ENCODE measurements around the gene PSMG1.

PSMG1 gene

GRCh38 chr21:39182016-39182415, 1.2 kb downstream of the PSMG1 start:
- Mint-ChIP-seq H3K4me3 (peak overlapping the region; percentile 98), H3K9me3 (no peaks in the 10 kb centered on the region), H3K27ac (peak overlapping the region; percentile 97), H3K27me3 (ENCODE audit: low read depth) (no peaks in the 10 kb centered on the region), H3K4me1 (ENCODE audit: low read depth) (peaks cover 53% of the 10 kb centered on the region), H3K36me3 (ENCODE audit: low read depth) (peaks cover 33% of the 10 kb centered on the region)
- no peak for DNase-seq (ENCODE audit: low spot score)

GRCh38 chr21:39181205-39181818, 1.9 kb downstream of the PSMG1 start:
- peaks cover 48% of the 10 kb centered on the region for H3K4me1 Mint-ChIP-seq (ENCODE audit: low read depth)
- peaks cover 33% of the 10 kb centered on the region for H3K36me3 Mint-ChIP-seq (ENCODE audit: low read depth)
- no peaks in the 10 kb centered on the region for H3K27me3 Mint-ChIP-seq (ENCODE audit: low read depth)
- H3K4me3 Mint-ChIP-seq: peak overlapping the region; percentile 98
- no peaks in the 10 kb centered on the region for H3K9me3 Mint-ChIP-seq
- peak overlapping the region; percentile 97 for H3K27ac Mint-ChIP-seq
- DNase-seq (ENCODE audit: low spot score): no peak

- Mint-ChIP-seq H3K4me1 (ENCODE audit: low read depth) (peaks cover 50% of the 10 kb centered on the region), H3K4me3 (peak overlapping the region; percentile 57), H3K27me3 (ENCODE audit: low read depth) (no peaks in the 10 kb centered on the region), H3K27ac (peak overlapping the region; percentile 45), H3K9me3 (no peaks in the 10 kb centered on the region), H3K36me3 (ENCODE audit: low read depth) (peaks cover 38% of the 10 kb centered on the region)
- no peak for DNase-seq (ENCODE audit: low spot score)
Measured at GRCh38 chr21:39180429-39181019, 2.7 kb downstream of the PSMG1 start.

- H3K36me3 Mint-ChIP-seq (ENCODE audit: low read depth): peaks cover 44% of the 10 kb centered on the region
- no peaks in the 10 kb centered on the region for H3K27me3 Mint-ChIP-seq (ENCODE audit: low read depth)
- DNase-seq (ENCODE audit: low spot score): no peak
- H3K4me3 Mint-ChIP-seq: no peak overlapping the region
- no peak overlapping the region for H3K27ac Mint-ChIP-seq
- no peaks in the 10 kb centered on the region for H3K9me3 Mint-ChIP-seq
- peaks cover 37% of the 10 kb centered on the region for H3K4me1 Mint-ChIP-seq (ENCODE audit: low read depth)
Measured at GRCh38 chr21:39178421-39178820, 4.8 kb downstream of the PSMG1 start.

GRCh38 chr21:39176271-39176709, 7.0 kb downstream of the PSMG1 start:
- no peaks in the 10 kb centered on the region for H3K9me3 Mint-ChIP-seq
- no peak overlapping the region for H3K4me3 Mint-ChIP-seq
- H3K27me3 Mint-ChIP-seq (ENCODE audit: low read depth): no peaks in the 10 kb centered on the region
- no peak overlapping the region for H3K27ac Mint-ChIP-seq
- H3K4me1 Mint-ChIP-seq (ENCODE audit: low read depth): peaks cover 26% of the 10 kb centered on the region
- no peak for DNase-seq (ENCODE audit: low spot score)
- peaks cover 52% of the 10 kb centered on the region for H3K36me3 Mint-ChIP-seq (ENCODE audit: low read depth)

- Mint-ChIP-seq H3K36me3 (ENCODE audit: low read depth) (peaks cover 56% of the 10 kb centered on the region), H3K9me3 (no peaks in the 10 kb centered on the region), H3K4me1 (ENCODE audit: low read depth) (peaks cover 24% of the 10 kb centered on the region), H3K4me3 (no peak overlapping the region), H3K27ac (peak overlapping the region; percentile 2), H3K27me3 (ENCODE audit: low read depth) (no peaks in the 10 kb centered on the region)
- no peak for DNase-seq (ENCODE audit: low spot score)
Measured at GRCh38 chr21:39175665-39176064, 7.6 kb downstream of the PSMG1 start.

GRCh38 chr21:39175154-39175553, 8.1 kb downstream of the PSMG1 start:
- Mint-ChIP-seq H3K4me3 (no peak overlapping the region), H3K36me3 (ENCODE audit: low read depth) (peaks cover 55% of the 10 kb centered on the region), H3K27me3 (ENCODE audit: low read depth) (no peaks in the 10 kb centered on the region), H3K9me3 (no peaks in the 10 kb centered on the region), H3K4me1 (ENCODE audit: low read depth) (peaks cover 19% of the 10 kb centered on the region), H3K27ac (no peak overlapping the region)
- no peak for DNase-seq (ENCODE audit: low spot score)

- DNase-seq (ENCODE audit: low spot score): no peak
- Mint-ChIP-seq H3K9me3 (no peaks in the 10 kb centered on the region), H3K36me3 (ENCODE audit: low read depth) (peaks cover 49% of the 10 kb centered on the region)
Measured at GRCh38 chr21:39173716-39174680, 9.3 kb downstream of the PSMG1 start.

GRCh38 chr21:39169906-39170305, 13.3 kb downstream of the PSMG1 start:
- no peak for DNase-seq (ENCODE audit: low spot score)
- H3K27me3 Mint-ChIP-seq (ENCODE audit: low read depth): no peaks in the 10 kb centered on the region
- H3K27ac Mint-ChIP-seq: no peak overlapping the region
- no peaks in the 10 kb centered on the region for H3K4me1 Mint-ChIP-seq (ENCODE audit: low read depth)
- peaks cover 33% of the 10 kb centered on the region for H3K36me3 Mint-ChIP-seq (ENCODE audit: low read depth)
- H3K9me3 Mint-ChIP-seq: peaks cover 3% of the 10 kb centered on the region
- H3K4me3 Mint-ChIP-seq: no peak overlapping the region

More at GRCh38 chr21:39173716-39174680, 9.3 kb downstream of the PSMG1 start:
- H3K4me1 Mint-ChIP-seq (ENCODE audit: low read depth): peaks cover 9% of the 10 kb centered on the region
- no peak overlapping the region for H3K4me3 Mint-ChIP-seq
- H3K27me3 Mint-ChIP-seq (ENCODE audit: low read depth): no peaks in the 10 kb centered on the region
- peak overlapping the region; percentile 26 for H3K27ac Mint-ChIP-seq

GRCh38 chr21:39168800-39169199, 14.5 kb downstream of the PSMG1 start:
- Mint-ChIP-seq H3K36me3 (ENCODE audit: low read depth) (peaks cover 28% of the 10 kb centered on the region), H3K9me3 (peaks cover 11% of the 10 kb centered on the region), H3K27me3 (ENCODE audit: low read depth) (no peaks in the 10 kb centered on the region), H3K4me3 (no peak overlapping the region), H3K4me1 (ENCODE audit: low read depth) (no peaks in the 10 kb centered on the region), H3K27ac (no peak overlapping the region)
- no peak for DNase-seq (ENCODE audit: low spot score)

- Mint-ChIP-seq H3K4me1 (ENCODE audit: low read depth) (peaks cover 2% of the 10 kb centered on the region), H3K27ac (no peak overlapping the region), H3K36me3 (ENCODE audit: low read depth) (peaks cover 4% of the 10 kb centered on the region), H3K4me3 (no peak overlapping the region), H3K27me3 (ENCODE audit: low read depth) (no peaks in the 10 kb centered on the region), H3K9me3 (peaks cover 16% of the 10 kb centered on the region)
- no peak for DNase-seq (ENCODE audit: low spot score)
Measured at GRCh38 chr21:39164523-39164922, 18.7 kb downstream of the PSMG1 start.

GRCh38 chr21:39161064-39161463, 22.2 kb downstream of the PSMG1 start:
- H3K4me3 Mint-ChIP-seq: no peak overlapping the region
- no peak for DNase-seq (ENCODE audit: low spot score)
- H3K36me3 Mint-ChIP-seq (ENCODE audit: low read depth): no peaks in the 10 kb centered on the region
- H3K27ac Mint-ChIP-seq: no peak overlapping the region
- no peaks in the 10 kb centered on the region for H3K27me3 Mint-ChIP-seq (ENCODE audit: low read depth)
- H3K9me3 Mint-ChIP-seq: peaks cover 16% of the 10 kb centered on the region
- H3K4me1 Mint-ChIP-seq (ENCODE audit: low read depth): peaks cover 2% of the 10 kb centered on the region

- DNase-seq (ENCODE audit: low spot score): no peak
- no peaks in the 10 kb centered on the region for H3K27me3 Mint-ChIP-seq (ENCODE audit: low read depth)
Measured at GRCh38 chr21:39159342-39160063, 23.7 kb downstream of the PSMG1 start.

More at GRCh38 chr21:39159342-39160063, 23.7 kb downstream of the PSMG1 start:
- Mint-ChIP-seq H3K9me3 (peaks cover 9% of the 10 kb centered on the region), H3K4me1 (ENCODE audit: low read depth) (peaks cover 2% of the 10 kb centered on the region), H3K36me3 (ENCODE audit: low read depth) (no peaks in the 10 kb centered on the region), H3K27ac (no peak overlapping the region), H3K4me3 (no peak overlapping the region)
